GM18526 (cell line): ENCODE data around the gene KBTBD3.

Source experiments
- POLR2A ChIP-seq: IDR thresholded peaks from 3 replicates; pipeline ENCODE4 v1.6.1; 2011; ENCODE audit not compliant: insufficient read length; ENCODE audit errors: extremely low read depth

Gene KBTBD3

GRCh38 chr11:106031202-106031810 lies 45.8 kb downstream of the KBTBD3 start:
- TF ChIP-seq POLR2A = no peak

GRCh38 chr11:106030609-106031008 lies 46.5 kb downstream of the KBTBD3 start:
- TF ChIP-seq POLR2A = no peak

DNA sequence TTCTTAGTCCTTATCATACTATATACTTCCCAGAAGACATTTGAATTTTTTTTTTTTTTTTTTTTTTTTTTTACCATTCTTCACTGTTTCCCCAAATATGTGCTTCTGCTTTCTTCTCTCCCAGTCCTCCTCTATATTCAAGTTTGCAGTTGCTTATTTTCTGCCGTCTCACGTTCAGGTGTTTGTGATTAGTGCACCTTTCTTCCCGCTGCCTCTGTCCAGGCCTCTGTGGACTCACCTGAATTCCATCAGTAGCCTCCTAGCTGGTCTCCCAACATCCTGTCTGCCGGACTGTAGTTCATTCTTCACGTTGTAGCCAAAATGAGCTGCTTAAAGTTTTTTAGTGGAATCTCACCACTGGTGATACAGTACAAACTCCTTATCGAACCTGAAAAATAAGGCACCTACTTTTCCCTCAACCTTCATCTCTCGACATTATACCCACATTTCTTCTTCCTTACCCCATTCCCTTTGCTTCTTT lies 54.3 kb downstream of the KBTBD3 start:
- no peak for TF ChIP-seq POLR2A

DNA sequence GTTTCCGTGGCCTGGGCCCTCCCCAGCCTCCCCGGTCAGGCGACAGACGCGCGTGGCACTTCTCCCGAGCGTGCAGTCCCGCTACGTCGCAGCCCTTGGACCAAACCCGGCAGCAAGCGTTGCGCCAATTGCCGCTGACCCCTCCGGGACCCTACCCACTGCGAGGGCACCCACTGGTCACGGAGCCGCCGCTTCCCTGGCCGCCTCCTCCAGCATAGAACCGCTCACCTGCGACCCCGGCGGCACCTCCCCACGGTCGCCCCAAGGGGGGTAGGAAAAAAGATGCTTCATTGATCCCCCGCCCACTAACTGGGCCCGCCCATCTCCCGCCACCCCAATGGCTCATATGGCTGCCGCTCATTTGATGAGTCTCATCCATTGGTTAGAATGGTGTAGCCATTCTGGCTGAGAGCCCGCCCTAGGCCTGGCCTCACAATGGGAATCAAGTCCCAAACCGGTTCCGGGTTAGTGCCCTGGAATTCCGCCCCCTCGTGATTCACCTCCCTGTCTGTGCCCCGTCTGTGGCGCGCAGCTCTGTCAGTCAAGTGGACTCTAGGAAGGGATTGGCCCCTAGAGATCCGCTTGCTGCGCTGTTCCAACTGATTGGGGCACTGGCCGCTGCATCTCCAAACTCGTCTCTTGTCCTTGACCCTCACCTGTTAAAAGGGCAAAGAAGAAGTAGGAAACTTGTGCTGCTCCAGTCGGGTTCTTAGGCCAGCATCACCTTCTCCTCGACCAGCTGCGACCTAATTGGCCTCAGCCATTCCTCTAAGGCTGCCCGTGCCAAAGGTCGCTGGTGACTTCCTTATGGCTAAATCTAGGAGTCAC lies 55.0 kb downstream of the KBTBD3 start, which contains the start of gene MSANTD4:
Gene MSANTD4 (minus strand): TSS at position 274 of the 828 bp plus-strand sequence. CDS start 11,323 bp downstream, outside the sequence.
- peak; percentile 61 for TF ChIP-seq POLR2A

DNA sequence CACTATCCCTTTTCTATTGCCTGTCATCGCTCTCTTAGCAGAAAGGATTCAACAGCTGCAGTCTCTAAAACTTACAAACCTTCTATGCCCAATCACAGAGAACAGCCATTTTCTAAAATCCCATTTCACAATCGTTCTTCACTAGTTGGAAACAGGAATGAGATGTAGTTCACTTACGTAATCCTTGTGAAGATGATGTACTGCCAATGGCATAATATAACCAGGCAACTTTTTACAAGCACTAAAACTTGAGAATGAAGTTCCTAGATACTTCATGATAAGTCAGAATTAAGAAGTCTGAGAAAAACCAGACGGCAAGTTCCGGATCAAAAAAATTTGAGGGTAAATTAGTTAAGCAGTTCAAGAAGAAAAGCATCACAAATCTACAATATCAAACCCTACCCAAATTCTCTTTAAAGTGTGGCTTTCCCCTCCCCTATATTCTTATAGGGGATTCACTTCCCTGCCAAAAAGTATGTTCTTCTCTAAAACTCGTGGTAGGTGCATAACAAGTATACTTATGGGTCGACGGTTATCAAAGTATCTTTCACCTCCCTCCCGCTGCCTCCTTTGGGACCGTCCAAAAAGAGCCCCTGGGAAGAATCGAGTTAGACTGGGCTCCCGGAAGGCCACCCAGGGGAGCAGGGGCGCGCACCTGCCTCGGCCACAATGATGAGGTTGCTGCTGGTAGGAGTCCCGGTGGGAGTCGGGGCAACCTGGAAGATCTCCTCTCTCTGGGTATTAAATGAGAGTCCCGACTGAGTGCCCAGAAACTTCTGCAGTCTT lies 55.8 kb downstream of the KBTBD3 start:
- TF ChIP-seq POLR2A = no peak

- no peak for TF ChIP-seq POLR2A
These were observed 60.1 kb downstream of the KBTBD3 start for GRCh38 chr11:106017093-106017492.

- no peak for TF ChIP-seq POLR2A
These were observed 62.1 kb downstream of the KBTBD3 start for GRCh38 chr11:106015066-106015465.

- no peak for TF ChIP-seq POLR2A
These were observed 62.5 kb downstream of the KBTBD3 start for GRCh38 chr11:106014620-106015019.

GRCh38 chr11:106014035-106014434 lies 63.1 kb downstream of the KBTBD3 start:
- TF ChIP-seq POLR2A = no peak

DNA sequence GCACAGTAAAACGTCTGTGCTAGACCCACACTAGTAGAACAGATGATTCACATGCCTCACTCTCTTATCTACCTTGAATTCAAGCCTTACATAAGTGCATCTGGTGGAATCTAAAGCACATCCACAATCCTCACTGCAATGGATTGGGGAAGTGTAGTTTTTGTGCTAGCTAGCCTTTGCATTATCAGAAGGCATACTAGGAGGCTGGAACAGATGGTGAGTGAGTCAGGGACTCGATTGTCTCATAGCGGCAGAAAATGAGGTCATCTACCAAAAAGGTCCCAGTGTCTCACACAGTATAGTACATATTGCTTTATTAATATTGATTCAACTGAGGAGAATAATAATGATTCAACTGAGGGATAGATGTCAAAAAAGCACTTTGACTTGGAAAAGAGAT lies 64.4 kb downstream of the KBTBD3 start:
- TF ChIP-seq POLR2A = no peak

- TF ChIP-seq POLR2A = no peak
These were observed 65.7 kb downstream of the KBTBD3 start for GRCh38 chr11:106011481-106011880.

GRCh38 chr11:106001304-106002012 lies 75.7 kb downstream of the KBTBD3 start:
- TF ChIP-seq POLR2A = no peak
